Osteoblast (primary cell): Measurements from ENCODE around the gene ME3. TPM values are rescaled to one million over a fixed set of nuclear protein-coding genes. Genes with fewer than 3 reads are reported as not detected.

ENCODE experiments used
- DNase-seq: peaks from one replicate; pipeline ENCODE4 v3.0.0; 2011; ENCODE audit warnings: low spot score, mixed read lengths; ENCODE audit not compliant: insufficient read length; ENCODE audit errors: missing footprints
- H2AFZ ChIP-seq: 2 replicates; pipeline ENCODE4 v1.6.0; 2011; ENCODE audit warnings: mild to moderate bottlenecking, low read length
- H3K27ac ChIP-seq: 2 replicates; pipeline ENCODE4 v1.5.1; 2011; ENCODE audit warnings: mild to moderate bottlenecking, low read depth, low read length, moderate library complexity
- H3K27me3 ChIP-seq: 2 replicates; pipeline ENCODE4 v1.6.0; 2012; ENCODE audit warnings: mild to moderate bottlenecking, control low read depth, inconsistent platforms, low read length, moderate library complexity; ENCODE audit not compliant: insufficient read depth
- H3K36me3 ChIP-seq: 2 replicates; pipeline ENCODE4 v1.5.1; 2011; ENCODE audit warnings: mild to moderate bottlenecking, low read length, control low read depth, moderate library complexity; ENCODE audit not compliant: insufficient read depth
- H3K4me1 ChIP-seq: 2 replicates; pipeline ENCODE4 v1.5.1; 2011; ENCODE audit warnings: mild to moderate bottlenecking, low read length, control low read depth, moderate library complexity; ENCODE audit not compliant: insufficient read depth
- H3K4me2 ChIP-seq: 2 replicates; pipeline ENCODE4 v1.6.0; 2011; ENCODE audit warnings: mild to moderate bottlenecking, low read length; ENCODE audit not compliant: insufficient read depth
- H3K4me3 ChIP-seq: fragments of 200-600 bp; sonication (generic); 3 replicates; pipeline ENCODE4 v1.5.1; 2012; ENCODE audit warnings: mild to moderate bottlenecking, low read length, inconsistent platforms; ENCODE audit not compliant: insufficient read depth
- H3K79me2 ChIP-seq: 2 replicates; pipeline ENCODE4 v1.6.0; 2012; ENCODE audit warnings: mild to moderate bottlenecking, low read length, control low read depth, inconsistent platforms; ENCODE audit not compliant: insufficient read depth
- H3K9me3 ChIP-seq: 2 replicates; pipeline ENCODE4 v1.5.1; 2011; ENCODE audit warnings: low read depth, low read length, control low read depth
- H4K20me1 ChIP-seq: 2 replicates; pipeline ENCODE4 v1.6.0; 2012; ENCODE audit warnings: mild to moderate bottlenecking, low read length, control low read depth; ENCODE audit not compliant: insufficient read depth
- CTCF ChIP-seq: IDR thresholded peaks from 2 replicates; pipeline ENCODE4 v1.5.1; 2011; ENCODE audit warnings: mild to moderate bottlenecking, low read depth, low read length, moderate library complexity; ENCODE audit errors: extremely low read depth
- total RNA-seq: library from RNA; depleted of rRNA; stranded (reverse); fragments of >200 nt; gene quantifications from 2 replicates; pipeline ENCODE4 v1.2.3, GENCODE V29; 2012

Gene ME3
- total RNA-seq, 1 donor = 70.9 TPM

GRCh38 chr11:86693518-86693917, 21.1 kb upstream of the ME3 start:
- Histone ChIP-seq H3K36me3 (no peaks in the 10 kb centered on the region), H3K79me2 (no peaks in the 10 kb centered on the region), H3K4me1 (peaks cover 49% of the 10 kb centered on the region), H3K9me3 (no peaks in the 10 kb centered on the region), H3K27me3 (no peaks in the 10 kb centered on the region), H3K4me3 (no peak overlapping the region), H4K20me1 (no peaks in the 10 kb centered on the region), H3K27ac (no peak overlapping the region), H2AFZ (no peak overlapping the region), H3K4me2 (no peak overlapping the region)
- TF ChIP-seq CTCF = no peak
- DNase-seq = no peak

- H3K79me2 ChIP-seq = no peaks in the 10 kb centered on the region
- no peak overlapping the region for H3K4me3 ChIP-seq
- DNase-seq = no peak
- TF ChIP-seq CTCF = no peak
- H3K4me2 ChIP-seq = peak overlapping the region; percentile 20
- H4K20me1 ChIP-seq = no peaks in the 10 kb centered on the region
- peak overlapping the region; percentile 30 for H2AFZ ChIP-seq
- H3K27me3 ChIP-seq = no peaks in the 10 kb centered on the region
- no peaks in the 10 kb centered on the region for H3K9me3 ChIP-seq
- peaks cover 53% of the 10 kb centered on the region for H3K4me1 ChIP-seq
- H3K36me3 ChIP-seq = no peaks in the 10 kb centered on the region
- peak overlapping the region; percentile 51 for H3K27ac ChIP-seq
Observed at GRCh38 chr11:86692746-86693145, 20.3 kb upstream of the ME3 start.

- Histone ChIP-seq H3K4me3 (no peak overlapping the region), H3K4me1 (peaks cover 55% of the 10 kb centered on the region), H3K36me3 (no peaks in the 10 kb centered on the region), H3K9me3 (no peaks in the 10 kb centered on the region), H4K20me1 (no peaks in the 10 kb centered on the region), H3K27ac (peak overlapping the region; percentile 51), H2AFZ (no peak overlapping the region), H3K4me2 (peak overlapping the region; percentile 20), H3K79me2 (no peaks in the 10 kb centered on the region), H3K27me3 (no peaks in the 10 kb centered on the region)
- no peak for TF ChIP-seq CTCF
- DNase-seq = no peak
Observed at GRCh38 chr11:86692317-86692716, 19.9 kb upstream of the ME3 start.

GRCh38 chr11:86688398-86689179, 16.2 kb upstream of the ME3 start:
- Histone ChIP-seq H3K4me2 (no peak overlapping the region), H3K27me3 (no peaks in the 10 kb centered on the region), H3K79me2 (no peaks in the 10 kb centered on the region), H3K27ac (peak overlapping the region; percentile 62), H3K4me1 (peaks cover 30% of the 10 kb centered on the region), H3K36me3 (no peaks in the 10 kb centered on the region), H2AFZ (peak overlapping the region; percentile 32), H3K9me3 (no peaks in the 10 kb centered on the region), H4K20me1 (no peaks in the 10 kb centered on the region), H3K4me3 (no peak overlapping the region)
- no peak for DNase-seq
- no peak for TF ChIP-seq CTCF
